ENCODE measurements around the gene PADI1. TPM values are rescaled to one million over a fixed set of nuclear protein-coding genes. Genes with fewer than 3 reads are reported as not detected.

Gene PADI1
- total RNA-seq, 4 donors from 2014 or later: not detected

- H3K27me3 ChIP-seq: peaks cover 2 to 17% (median 11%) of the 10 kb centered on the region in 3 donors
- H3K36me3 ChIP-seq: no peaks in the 10 kb centered on the region
- no peak overlapping the region for H3K4me3 ChIP-seq
- no peaks in the 10 kb centered on the region for H3K9me3 ChIP-seq
- DNase-seq: no peak
- H3K27ac ChIP-seq: no peak overlapping the region
- in situ Hi-C loops (cut with MboI; ENCODE audit: low sequenced_read_pairs in 4 of 4) (no loop called here), intact Hi-C loops (cut with DNase I; ENCODE audit: low total_unique reads) (no loop called here)
- ATAC-seq: no peak
- TF ChIP-seq CTCF (IDR thresholded peaks at IDR 0.05 in 4 of 5, conservative IDR thresholded peaks at IDR 0.05 in 1 of 5) (no peak), POLR2A (IDR thresholded peaks at IDR 0.05) (no peak)
- no peaks in the 10 kb centered on the region for H3K4me1 ChIP-seq
Measured at GRCh38 chr1:17278996-17279830, 74.3 kb downstream of the PADI1 start.

GRCh38 chr1:17280436-17280835 lies 75.5 kb downstream of the PADI1 start:
- DNase-seq (no peak), ATAC-seq (no peak)
- Histone ChIP-seq H3K4me1 (no peaks in the 10 kb centered on the region), H3K9me3 (no peaks in the 10 kb centered on the region), H3K27me3 (peaks cover 2 to 15% (median 11%) of the 10 kb centered on the region in 3 donors), H3K4me3 (no peak overlapping the region), H3K36me3 (no peaks in the 10 kb centered on the region), H3K27ac (no peak overlapping the region)
- in situ Hi-C loops (cut with MboI; ENCODE audit: low sequenced_read_pairs in 4 of 4): no loop called here
- intact Hi-C loops (cut with DNase I; ENCODE audit: low total_unique reads): no loop called here
- TF ChIP-seq CTCF (IDR thresholded peaks at IDR 0.05 in 4 of 5, conservative IDR thresholded peaks at IDR 0.05 in 1 of 5) (no peak), POLR2A (IDR thresholded peaks at IDR 0.05) (no peak)

GRCh38 chr1:17280894-17281293 lies 76.0 kb downstream of the PADI1 start:
- DNase-seq: no peak
- TF ChIP-seq POLR2A (IDR thresholded peaks at IDR 0.05): no peak
- no peak for TF ChIP-seq CTCF (IDR thresholded peaks at IDR 0.05 in 4 of 5, conservative IDR thresholded peaks at IDR 0.05 in 1 of 5)
- in situ Hi-C loops (cut with MboI; ENCODE audit: low sequenced_read_pairs in 4 of 4) (no loop called here), intact Hi-C loops (cut with DNase I; ENCODE audit: low total_unique reads) (no loop called here)
- no peak for ATAC-seq
- Histone ChIP-seq H3K4me3 (no peak overlapping the region), H3K27me3 (peaks cover 2 to 15% (median 11%) of the 10 kb centered on the region in 3 donors), H3K9me3 (no peaks in the 10 kb centered on the region), H3K36me3 (no peaks in the 10 kb centered on the region), H3K4me1 (no peaks in the 10 kb centered on the region), H3K27ac (no peak overlapping the region)

GRCh38 chr1:17281775-17282181 lies 76.8 kb downstream of the PADI1 start:
- H3K4me3 ChIP-seq: no peak overlapping the region
- no peaks in the 10 kb centered on the region for H3K36me3 ChIP-seq
- no peaks in the 10 kb centered on the region for H3K4me1 ChIP-seq
- ATAC-seq (no peak), DNase-seq (no peak)
- in situ Hi-C loops (cut with MboI; ENCODE audit: low sequenced_read_pairs in 4 of 4): no loop called here
- TF ChIP-seq POLR2A (IDR thresholded peaks at IDR 0.05) (no peak), CTCF (IDR thresholded peaks at IDR 0.05 in 4 of 5, conservative IDR thresholded peaks at IDR 0.05 in 1 of 5) (no peak)
- intact Hi-C loops (cut with DNase I; ENCODE audit: low total_unique reads): no loop called here
- H3K9me3 ChIP-seq: no peaks in the 10 kb centered on the region
- H3K27me3 ChIP-seq: peaks cover 2 to 13% (median 2%) of the 10 kb centered on the region in 3 donors
- H3K27ac ChIP-seq: no peak overlapping the region

Data from gastrocnemius medialis (tissue), 4 donors.